ENCODE data around the gene EFCAB10.
"Not testable (repeated sequence)": the region's sequence is repeated elsewhere in the genome, so short reads cannot be mapped to it uniquely, and the experiment has no call there.

EFCAB10 gene

GRCh38 chr7:105567821-105568220, 13.5 kb downstream of the EFCAB10 start:
- Histone ChIP-seq H3K27me3 (ENCODE audit: insufficient read depth, low read length) (no peaks in the 10 kb centered on the region), H3K36me3 (ENCODE audit: insufficient read depth, low read depth, low read length) (peaks cover 63% of the 10 kb centered on the region), H3K9me3 (ENCODE audit: insufficient read depth, low read depth, low read length) (no peaks in the 10 kb centered on the region), H3K4me3 (ENCODE audit: low read length) (no peak overlapping the region), H3K4me1 (ENCODE audit: insufficient read depth, low read length) (no peaks in the 10 kb centered on the region), H3K27ac (ENCODE audit: low read length) (no peak overlapping the region), H3K9ac (ENCODE audit: low read depth, low read length) (no peak overlapping the region)

- Histone ChIP-seq H3K36me3 (ENCODE audit: insufficient read depth, low read depth, low read length) (peaks cover 69% of the 10 kb centered on the region), H3K27ac (ENCODE audit: low read length) (no peak overlapping the region), H3K9ac (ENCODE audit: low read depth, low read length) (no peak overlapping the region), H3K4me1 (ENCODE audit: insufficient read depth, low read length) (no peaks in the 10 kb centered on the region), H3K27me3 (ENCODE audit: insufficient read depth, low read length) (no peaks in the 10 kb centered on the region), H3K4me3 (ENCODE audit: low read length) (no peak overlapping the region), H3K9me3 (ENCODE audit: insufficient read depth, low read depth, low read length) (no peaks in the 10 kb centered on the region)
Measured at GRCh38 chr7:105567024-105567423, 14.3 kb downstream of the EFCAB10 start.

GRCh38 chr7:105565190-105565589, 16.1 kb downstream of the EFCAB10 start:
- no peaks in the 10 kb centered on the region for H3K4me1 ChIP-seq (ENCODE audit: insufficient read depth, low read length)
- H3K36me3 ChIP-seq (ENCODE audit: insufficient read depth, low read depth, low read length): peaks cover 76% of the 10 kb centered on the region
- H3K9me3 ChIP-seq (ENCODE audit: insufficient read depth, low read depth, low read length): no peaks in the 10 kb centered on the region
- no peak overlapping the region for H3K27ac ChIP-seq (ENCODE audit: low read length)
- H3K27me3 ChIP-seq (ENCODE audit: insufficient read depth, low read length): no peaks in the 10 kb centered on the region
- H3K4me3 ChIP-seq (ENCODE audit: low read length): no peak overlapping the region
- no peak overlapping the region for H3K9ac ChIP-seq (ENCODE audit: low read depth, low read length)

- H3K36me3 ChIP-seq (ENCODE audit: insufficient read depth, low read depth, low read length): peaks cover 64% of the 10 kb centered on the region
- no peak overlapping the region for H3K4me3 ChIP-seq (ENCODE audit: low read length)
- no peak overlapping the region for H3K27ac ChIP-seq (ENCODE audit: low read length)
- no peak overlapping the region for H3K9ac ChIP-seq (ENCODE audit: low read depth, low read length)
- H3K4me1 ChIP-seq (ENCODE audit: insufficient read depth, low read length): no peaks in the 10 kb centered on the region
- H3K27me3 ChIP-seq (ENCODE audit: insufficient read depth, low read length): no peaks in the 10 kb centered on the region
- no peaks in the 10 kb centered on the region for H3K9me3 ChIP-seq (ENCODE audit: insufficient read depth, low read depth, low read length)
Measured at GRCh38 chr7:105559926-105560325, 21.4 kb downstream of the EFCAB10 start.

- H3K27ac ChIP-seq (ENCODE audit: low read length): no peak overlapping the region
Measured at GRCh38 chr7:105538339-105538738, 43.0 kb downstream of the EFCAB10 start.

GRCh38 chr7:105532709-105533460, 48.4 kb downstream of the EFCAB10 start:
- H3K9me3 ChIP-seq (ENCODE audit: insufficient read depth, low read depth, low read length): no peaks in the 10 kb centered on the region
- H3K27ac ChIP-seq (ENCODE audit: low read length): no peak overlapping the region
- H3K27me3 ChIP-seq (ENCODE audit: insufficient read depth, low read length): no peaks in the 10 kb centered on the region
- H3K4me3 ChIP-seq (ENCODE audit: low read length): peak overlapping the region; percentile 89
- no peaks in the 10 kb centered on the region for H3K4me1 ChIP-seq (ENCODE audit: insufficient read depth, low read length)
- peaks cover 22% of the 10 kb centered on the region for H3K36me3 ChIP-seq (ENCODE audit: insufficient read depth, low read depth, low read length)
- H3K9ac ChIP-seq (ENCODE audit: low read depth, low read length): peak overlapping the region; percentile 95

More at GRCh38 chr7:105538339-105538738, 43.0 kb downstream of the EFCAB10 start:
- peaks cover 65% of the 10 kb centered on the region for H3K36me3 ChIP-seq (ENCODE audit: insufficient read depth, low read depth, low read length)
- no peak overlapping the region for H3K9ac ChIP-seq (ENCODE audit: low read depth, low read length)
- H3K9me3 ChIP-seq (ENCODE audit: insufficient read depth, low read depth, low read length): no peaks in the 10 kb centered on the region
- H3K4me3 ChIP-seq (ENCODE audit: low read length): no peak overlapping the region
- no peaks in the 10 kb centered on the region for H3K27me3 ChIP-seq (ENCODE audit: insufficient read depth, low read length)
- H3K4me1 ChIP-seq (ENCODE audit: insufficient read depth, low read length): no peaks in the 10 kb centered on the region

- peak within 1 kb of the TSS; percentile 89 for H3K4me3 ChIP-seq (ENCODE audit: low read length)
- no peak within 1 kb of the TSS for H3K27ac ChIP-seq (ENCODE audit: low read length)
- H3K9me3 ChIP-seq (ENCODE audit: insufficient read depth, low read depth, low read length): no peaks in the 10 kb centered on the region
- H3K27me3 ChIP-seq (ENCODE audit: insufficient read depth, low read length): no peaks in the 10 kb centered on the region
- H3K4me1 ChIP-seq (ENCODE audit: insufficient read depth, low read length): no peaks in the 10 kb centered on the region
- H3K9ac ChIP-seq (ENCODE audit: low read depth, low read length): peak within 1 kb of the TSS; percentile 95
- H3K36me3 ChIP-seq (ENCODE audit: insufficient read depth, low read depth, low read length): peaks cover 17% of the 10 kb centered on the region
Measured at GRCh38 chr7:105531792-105532671, 49.3 kb downstream of the EFCAB10 start, which contains the start of gene RINT1. RINT1 (plus strand) TSS chr7:105532201; CDS start chr7:105532316, 115 bp downstream.

GRCh38 chr7:105530546-105530945, 50.7 kb downstream of the EFCAB10 start:
- peaks cover 2% of the 10 kb centered on the region; the same call in 1 of the 2 replicates for H3K36me3 ChIP-seq (ENCODE audit: insufficient read depth, low read depth, low read length)
- H3K27me3 ChIP-seq (ENCODE audit: insufficient read depth, low read length): no peaks in the 10 kb centered on the region
- no peak overlapping the region for H3K9ac ChIP-seq (ENCODE audit: low read depth, low read length)
- H3K4me3 ChIP-seq (ENCODE audit: low read length): no peak overlapping the region
- no peaks in the 10 kb centered on the region for H3K4me1 ChIP-seq (ENCODE audit: insufficient read depth, low read length)
- H3K27ac ChIP-seq (ENCODE audit: low read length): no peak overlapping the region
- no peaks in the 10 kb centered on the region for H3K9me3 ChIP-seq (ENCODE audit: insufficient read depth, low read depth, low read length)

GRCh38 chr7:105530126-105530525, 51.2 kb downstream of the EFCAB10 start:
- H3K27me3 ChIP-seq (ENCODE audit: insufficient read depth, low read length): no peaks in the 10 kb centered on the region
- no peaks in the 10 kb centered on the region for H3K4me1 ChIP-seq (ENCODE audit: insufficient read depth, low read length)
- no peaks in the 10 kb centered on the region for H3K9me3 ChIP-seq (ENCODE audit: insufficient read depth, low read depth, low read length)
- H3K27ac ChIP-seq (ENCODE audit: low read length): no peak overlapping the region
- H3K9ac ChIP-seq (ENCODE audit: low read depth, low read length): no peak overlapping the region
- H3K36me3 ChIP-seq (ENCODE audit: insufficient read depth, low read depth, low read length): no peaks in the 10 kb centered on the region
- H3K4me3 ChIP-seq (ENCODE audit: low read length): no peak overlapping the region

- not testable (repeated sequence) for H3K27ac ChIP-seq (ENCODE audit: low read length); H3K9ac ChIP-seq (ENCODE audit: low read depth, low read length); H3K4me1 ChIP-seq (ENCODE audit: insufficient read depth, low read length); H3K36me3 ChIP-seq (ENCODE audit: insufficient read depth, low read depth, low read length); H3K27me3 ChIP-seq (ENCODE audit: insufficient read depth, low read length); H3K4me3 ChIP-seq (ENCODE audit: low read length); H3K9me3 ChIP-seq (ENCODE audit: insufficient read depth, low read depth, low read length)
Measured at GRCh38 chr7:105527737-105528136, 53.6 kb downstream of the EFCAB10 start.

- Histone ChIP-seq H3K9ac (ENCODE audit: low read depth, low read length) (no peak overlapping the region), H3K36me3 (ENCODE audit: insufficient read depth, low read depth, low read length) (peaks cover under 1% of the 10 kb centered on the region; the same call in 1 of the 2 replicates), H3K4me3 (ENCODE audit: low read length) (no peak overlapping the region), H3K9me3 (ENCODE audit: insufficient read depth, low read depth, low read length) (no peaks in the 10 kb centered on the region), H3K27me3 (ENCODE audit: insufficient read depth, low read length) (peaks cover 5% of the 10 kb centered on the region; the same call in 1 of the 2 replicates), H3K4me1 (ENCODE audit: insufficient read depth, low read length) (no peaks in the 10 kb centered on the region), H3K27ac (ENCODE audit: low read length) (no peak overlapping the region)
Measured at GRCh38 chr7:105524840-105525239, 56.5 kb downstream of the EFCAB10 start.
